A549 (cell line): ENCODE measurements around the gene TCAP. TPM values are rescaled to one million over a fixed set of nuclear protein-coding genes. Genes with fewer than 3 reads are reported as not detected.

ENCODE experiments used
- ATAC-seq, 2 experiments: fragments of 200-7000 bp in 1 of 2; fragments of >200 bp in 1 of 2; cut with Nextera tagmentation in 1 of 2; cut with Tn5 transposase in 1 of 2; 3 replicates each; pipeline versions ENCODE4 v1.8.0 to v1.9.1; 2018 to 2020; ENCODE audit warnings: mild to moderate bottlenecking in 1 of 2, moderate library complexity in 1 of 2
- CTCF ChIA-PET: fragments of 300-600 bp; sonication (Branson Sonifier 250); formaldehyde crosslinking; extraction: SDS; loops from one replicate; lab custom pipeline; 2021; ENCODE audit warnings: antibody characterized with exemption, inconsistent platforms; lab: Yijun Ruan, JAX
- POLR2A ChIA-PET: fragments of 350-600 bp; formaldehyde crosslinking; extraction: SDS; loops from one replicate; lab custom pipeline; 2021; ENCODE audit warnings: antibody characterized with exemption, inconsistent platforms; lab: Yijun Ruan, JAX
- DNase-seq, 2 experiments: peaks; one replicate each; pipeline versions ENCODE4 v3.0.0 to v3.0.0-alpha.2; 2011 to 2016; ENCODE audit warnings: low read depth in 1 of 2, low spot score in 1 of 2
- FAIRE-seq: peaks from 2 replicates; lab custom pipeline; 2011; peaks lifted over from hg19 to GRCh38; lab: Jason Lieb, UNC
- H3K27ac ChIP-seq, 2 experiments: fragments of >200 bp; sonication (Bioruptor Twin); formaldehyde crosslinking; 3 replicates each; pipeline ENCODE4 v1.5.1; 2016 to 2017
- H3K4me1 ChIP-seq: fragments of >200 bp; sonication (Bioruptor Twin); formaldehyde crosslinking; 3 replicates; pipeline ENCODE4 v1.6.1; 2016
- H3K4me2 ChIP-seq: fragments of >200 bp; sonication (Bioruptor Twin); formaldehyde crosslinking; 3 replicates; pipeline ENCODE4 v1.6.1; 2016
- H3K4me3 ChIP-seq: fragments of >200 bp; sonication (Bioruptor Twin); formaldehyde crosslinking; 3 replicates; pipeline ENCODE4 v1.5.1; 2016
- H3K9me3 ChIP-seq: fragments of >200 bp; sonication (Bioruptor Twin); formaldehyde crosslinking; 3 replicates; pipeline ENCODE4 v1.6.1; 2016
- BCL3 ChIP-seq: fragments of >200 bp; sonication (Bioruptor Twin); formaldehyde crosslinking; IDR thresholded peaks from 3 replicates; pipeline ENCODE4 v1.6.1; 2016
- CEBPB ChIP-seq, 2 experiments: fragments of >200 bp in 1 of 2; sonication (Bioruptor Twin) in 1 of 2; formaldehyde crosslinking in 1 of 2; IDR thresholded peaks; 2 replicates each; pipeline ENCODE4 v1.6.1; 2012 to 2016
- CHD2 ChIP-seq: fragments of 150-350 bp; IDR thresholded peaks from 2 replicates; pipeline ENCODE4 v1.6.1; 2014; ENCODE audit warnings: low read length; ENCODE audit not compliant: partially characterized antibody
- ESRRA ChIP-seq: fragments of 150-350 bp; IDR thresholded peaks from 2 replicates; pipeline ENCODE4 v1.6.1; 2014; ENCODE audit warnings: mild to moderate bottlenecking, low read length, borderline replicate concordance
- FOSB ChIP-seq: fragments of 250-450 bp; sonication (Bioruptor Pico); IDR thresholded peaks from 2 replicates; pipeline ENCODE4 v1.5.0; 2020; ENCODE audit warnings: mild to moderate bottlenecking, moderate library complexity
- GATA3 ChIP-seq: IDR thresholded peaks from 2 replicates; pipeline ENCODE4 v1.6.1; 2012; ENCODE audit warnings: borderline replicate concordance
- HES2 ChIP-seq: fragments of >200 bp; sonication (Bioruptor Twin); formaldehyde crosslinking; IDR thresholded peaks from 2 replicates; pipeline ENCODE4 v1.6.1; 2016
- HMGXB4 ChIP-seq: fragments of 250-450 bp; sonication (Bioruptor Pico); IDR thresholded peaks from 2 replicates; pipeline ENCODE4 v1.5.0; 2021; ENCODE audit warnings: mild to moderate bottlenecking, moderate library complexity, borderline replicate concordance
- HOXB5 ChIP-seq: fragments of 250-450 bp; sonication (Bioruptor Pico); IDR thresholded peaks from 2 replicates; pipeline ENCODE4 v1.5.0; 2020; ENCODE audit warnings: mild to moderate bottlenecking, moderate library complexity
- KDM1A ChIP-seq: fragments of 200-600 bp; sonication (generic); IDR thresholded peaks from 2 replicates; pipeline ENCODE4 v1.6.1; 2016; ENCODE audit warnings: low read depth, mild to moderate bottlenecking
- MAZ ChIP-seq: fragments of 150-350 bp; IDR thresholded peaks from 2 replicates; pipeline ENCODE4 v1.6.1; 2014; ENCODE audit warnings: antibody characterized with exemption, low read depth, low read length, borderline replicate concordance
- NR3C1 ChIP-seq: fragments of >200 bp; sonication (Bioruptor Twin); formaldehyde crosslinking; IDR thresholded peaks from 3 replicates; pipeline ENCODE4 v1.6.1; 2017
- POLR2A ChIP-seq: IDR thresholded peaks from 2 replicates; pipeline ENCODE4 v1.6.1; 2012; ENCODE audit warnings: mild to moderate bottlenecking, low read length
- RCOR1 ChIP-seq: fragments of 150-350 bp; IDR thresholded peaks from 2 replicates; pipeline ENCODE4 v1.6.1; 2014; ENCODE audit warnings: antibody characterized with exemption, low read length, low read depth
- REST ChIP-seq: fragments of 200-600 bp; sonication (generic); IDR thresholded peaks from 2 replicates; pipeline ENCODE4 v1.6.1; 2016; ENCODE audit warnings: antibody characterized with exemption, mild to moderate bottlenecking, moderate library complexity
- RFX5 ChIP-seq: fragments of 450-650 bp; IDR thresholded peaks from 2 replicates; pipeline ENCODE4 v1.7.1; 2014; ENCODE audit warnings: antibody characterized with exemption, mild to moderate bottlenecking, moderate library complexity
- SREBF2 ChIP-seq: fragments of 450-650 bp; IDR thresholded peaks from 2 replicates; pipeline ENCODE4 v1.6.1; 2014; ENCODE audit warnings: mild to moderate bottlenecking, moderate library complexity
- TFCP2L1 ChIP-seq: fragments of 250-450 bp; sonication (Bioruptor Pico); IDR thresholded peaks from 2 replicates; pipeline ENCODE4 v1.5.0; 2021; ENCODE audit warnings: mild to moderate bottlenecking
- ZC3H11A ChIP-seq: fragments of 450-650 bp; IDR thresholded peaks from 2 replicates; pipeline ENCODE4 v1.6.1; 2014; ENCODE audit warnings: antibody characterized with exemption, mild to moderate bottlenecking
- ZSCAN20 ChIP-seq: fragments of 250-450 bp; sonication (Bioruptor Pico); IDR thresholded peaks from 2 replicates; pipeline ENCODE4 v1.8.0; 2022; ENCODE audit warnings: mild to moderate bottlenecking, moderate library complexity
- WGBS: methylation state at CpG from one replicate; pipeline ENCODE4 v1.1.6; 2017; ENCODE audit errors: missing lambda C conversion rate; 5-methylcytosine and 5-hydroxymethylcytosine counted together
- polyA plus RNA-seq, 4 experiments: library from polyadenylated mRNA; depleted of rRNA in 3 of 4; stranded (reverse); fragments of >200 nt; fragmentation: RNase III in 1 of 4; extraction: RNeasy Plus Mini Kit Qiagen cat#74134 plus additional on column Dnase treatment in 1 of 4; gene quantifications; 2 replicates in 3 of 4; 3 replicates in 1 of 4; pipeline ENCODE4 v1.2.3, GENCODE V29; 2011 to 2017

TCAP gene
- polyA plus RNA-seq, 2 of the 4 experiments (the other 2 are of a cell fraction), result 0.41 to 1.2 TPM

- no peak for ATAC-seq
- Histone ChIP-seq H3K9me3 (no peaks in the 10 kb centered on the region), H3K27ac (no peak overlapping the region), H3K4me2 (no peak overlapping the region), H3K4me3 (no peak overlapping the region), H3K4me1 (peaks cover 24% of the 10 kb centered on the region)
- POLR2A ChIA-PET, result no interaction called here
- no peak for FAIRE-seq
- DNase-seq, result no peak
- CTCF ChIA-PET, result interaction anchor here (0.9 to 50.7 kb wide), 6 partner anchors 9 to 71 kb away, joined by 3 to 1391 read pairs (median 4); partner anchors contain the start of genes MIEN1, PNMT, PPP1R1B and STARD3
- TF ChIP-seq HES2 (no peak), ZSCAN20 (CRISPR knock-in tag) (no peak), BCL3 (no peak), CEBPB (IDR thresholded peaks at IDR 0.05) (no peak), HOXB5 (no peak), GATA3 (no peak), TFCP2L1 (CRISPR knock-in tag) (no peak), ESRRA (no peak)
- 76% methylated on average over 15 of the region's 15 CpGs for WGBS
Measured at GRCh38 chr17:39659279-39660010, 5.7 kb upstream of the TCAP start.

- POLR2A ChIA-PET, result no interaction called here
- FAIRE-seq (no peak), DNase-seq (no peak), ATAC-seq (no peak)
- CTCF ChIA-PET, result interaction anchor here (0.9 to 50.7 kb wide), 6 partner anchors 9 to 71 kb away, joined by 3 to 1391 read pairs (median 4); partner anchors contain the start of genes MIEN1, PNMT, PPP1R1B and STARD3
- Histone ChIP-seq H3K4me2 (no peak overlapping the region), H3K27ac (no peak overlapping the region), H3K4me1 (peaks cover 26% of the 10 kb centered on the region), H3K9me3 (no peaks in the 10 kb centered on the region), H3K4me3 (no peak overlapping the region)
- 89% methylated on average over 4 of the region's 5 CpGs for WGBS
- TF ChIP-seq KDM1A, result no peak
- TF ChIP-seq REST, result no peak
- TF ChIP-seq CHD2, result no peak
- no peak for TF ChIP-seq NR3C1
- no peak for TF ChIP-seq ZC3H11A
- TF ChIP-seq FOSB (CRISPR knock-in tag), result no peak
- TF ChIP-seq GATA3, result no peak
- TF ChIP-seq HMGXB4 (CRISPR knock-in tag), result no peak
- TF ChIP-seq RFX5, result no peak
- no peak for TF ChIP-seq SREBF2
- no peak for TF ChIP-seq RCOR1
- TF ChIP-seq MAZ, result no peak
- no peak for TF ChIP-seq POLR2A
- TF ChIP-seq, all 56 proteins: peak for 0
Measured at GRCh38 chr17:39660011-39660360, 5.2 kb upstream of the TCAP start.
